Suprapubic skin (tissue), 3 donors: ENCODE measurements around the gene CRBN.

Source experiments
- POLR2A ChIP-seq, 2 donors: fragments of 450-650 bp; IDR thresholded peaks; one replicate each; pipeline ENCODE4 v1.6.1; 2017; ENCODE audit warnings: antibody characterized with exemption in 2 of 2, mild to moderate bottlenecking in 2 of 2, moderate library complexity in 2 of 2
- TF ChIP-seq, protein P1 (sequence below), 2 donors: fragments of 200-600 bp in 1 of 2; fragments of 450-650 bp in 1 of 2; sonication (generic) in 1 of 2; IDR thresholded peaks; one replicate each; pipeline ENCODE4 v1.5.1; 2016 to 2019; ENCODE audit warnings: antibody characterized with exemption in 2 of 2, mild to moderate bottlenecking in 1 of 2, moderate library complexity in 1 of 2

DNA sequence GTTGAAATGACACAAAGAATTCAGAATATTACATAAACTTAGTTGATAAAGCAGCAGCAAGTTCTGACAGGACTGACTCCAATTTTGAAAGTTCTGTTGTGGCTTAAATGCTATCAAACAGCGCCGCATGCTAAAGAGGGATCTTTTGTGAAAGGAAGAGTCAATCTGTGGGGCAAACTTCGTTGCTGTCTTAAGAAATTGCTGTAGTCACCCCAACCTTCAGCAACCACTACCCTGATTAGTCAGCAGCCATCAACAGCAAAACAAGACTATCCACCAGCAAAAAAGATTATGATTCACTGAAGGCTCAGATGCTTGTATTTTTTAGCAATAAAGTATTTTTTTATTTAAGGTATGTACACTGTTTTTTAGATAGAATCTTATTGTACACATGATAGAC is 14.2 kb downstream of the CRBN start:
- TF ChIP-seq, protein P1, sequence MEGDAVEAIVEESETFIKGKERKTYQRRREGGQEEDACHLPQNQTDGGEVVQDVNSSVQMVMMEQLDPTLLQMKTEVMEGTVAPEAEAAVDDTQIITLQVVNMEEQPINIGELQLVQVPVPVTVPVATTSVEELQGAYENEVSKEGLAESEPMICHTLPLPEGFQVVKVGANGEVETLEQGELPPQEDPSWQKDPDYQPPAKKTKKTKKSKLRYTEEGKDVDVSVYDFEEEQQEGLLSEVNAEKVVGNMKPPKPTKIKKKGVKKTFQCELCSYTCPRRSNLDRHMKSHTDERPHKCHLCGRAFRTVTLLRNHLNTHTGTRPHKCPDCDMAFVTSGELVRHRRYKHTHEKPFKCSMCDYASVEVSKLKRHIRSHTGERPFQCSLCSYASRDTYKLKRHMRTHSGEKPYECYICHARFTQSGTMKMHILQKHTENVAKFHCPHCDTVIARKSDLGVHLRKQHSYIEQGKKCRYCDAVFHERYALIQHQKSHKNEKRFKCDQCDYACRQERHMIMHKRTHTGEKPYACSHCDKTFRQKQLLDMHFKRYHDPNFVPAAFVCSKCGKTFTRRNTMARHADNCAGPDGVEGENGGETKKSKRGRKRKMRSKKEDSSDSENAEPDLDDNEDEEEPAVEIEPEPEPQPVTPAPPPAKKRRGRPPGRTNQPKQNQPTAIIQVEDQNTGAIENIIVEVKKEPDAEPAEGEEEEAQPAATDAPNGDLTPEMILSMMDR (IDR thresholded peaks at IDR 0.05): no peak
- TF ChIP-seq POLR2A (IDR thresholded peaks at IDR 0.05): no peak
